ENCODE results near the gene ARID3B.

The ARID3B gene

DNA sequence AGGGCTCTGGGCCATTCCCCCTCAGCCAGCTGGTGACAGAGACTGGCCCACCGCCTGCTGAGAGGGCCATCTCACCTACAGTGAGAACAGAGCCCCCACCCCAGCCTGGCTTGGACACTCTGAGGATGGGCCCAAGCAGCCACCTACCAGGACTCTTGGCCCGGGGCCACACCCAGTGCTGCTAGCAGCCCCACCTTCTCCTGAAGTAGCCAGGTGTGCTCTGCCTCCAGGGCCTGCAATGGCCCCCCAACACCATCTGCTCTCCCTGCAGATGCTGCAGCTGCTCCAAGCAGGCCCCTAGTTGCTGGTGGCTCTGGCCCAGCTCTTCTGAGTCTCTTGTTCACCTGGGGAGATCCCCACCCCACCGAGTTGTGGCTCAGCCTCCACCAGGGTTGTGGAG, 67.8 kb downstream of the ARID3B start:
- DNase-seq = peak; percentile 15

DNA sequence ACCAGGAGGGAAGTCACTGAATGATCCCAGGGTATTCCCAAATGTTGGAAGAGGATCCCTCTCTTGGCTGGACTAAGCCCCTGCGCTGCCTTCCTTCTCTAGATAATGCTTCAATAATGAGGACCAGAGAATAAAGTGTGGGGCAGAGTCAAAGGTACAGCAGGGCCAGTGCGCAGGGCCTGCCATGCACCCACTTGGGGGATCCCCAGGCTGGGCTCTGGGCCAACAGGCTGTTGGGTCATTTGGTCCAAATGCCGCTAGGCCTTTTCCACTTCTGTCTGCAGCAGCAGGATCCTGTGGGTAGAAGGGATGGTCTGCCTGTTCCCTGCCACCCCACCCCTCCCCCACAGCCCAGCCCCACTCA, 68.9 kb downstream of the ARID3B start:
- no peak for DNase-seq

DNA sequence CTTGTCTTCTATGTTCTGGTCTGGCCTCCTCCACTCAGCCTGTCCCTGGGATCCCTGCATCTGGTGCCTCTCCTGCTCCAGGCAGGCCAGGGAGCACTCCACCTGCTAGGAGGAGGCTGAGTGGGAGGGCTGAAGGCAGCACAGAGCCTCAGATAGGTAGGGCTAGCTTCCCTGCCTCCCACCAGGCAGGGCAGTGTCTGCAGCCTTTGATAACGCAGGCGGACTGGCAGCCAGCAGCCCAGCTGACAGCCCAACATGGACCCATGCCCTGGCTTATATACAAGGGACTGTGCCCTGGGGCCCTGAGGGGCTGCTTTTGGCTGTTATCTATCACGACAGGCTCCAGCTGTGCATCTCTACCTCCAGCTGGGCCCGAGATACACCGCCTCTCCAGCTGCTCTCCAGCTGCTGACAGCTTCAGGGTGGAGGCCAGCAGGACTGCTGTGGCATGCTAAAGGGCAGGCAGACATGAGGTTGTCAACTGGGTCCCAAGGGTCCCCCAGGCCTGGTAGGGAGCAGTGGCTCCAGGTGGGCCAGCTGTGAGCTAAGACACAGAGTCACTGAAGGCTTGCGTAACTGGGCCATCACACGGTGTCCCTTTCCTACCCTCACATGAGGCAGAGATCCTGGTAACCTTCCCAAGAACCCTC, 69.4 kb downstream of the ARID3B start:
- no peak for DNase-seq

DNA sequence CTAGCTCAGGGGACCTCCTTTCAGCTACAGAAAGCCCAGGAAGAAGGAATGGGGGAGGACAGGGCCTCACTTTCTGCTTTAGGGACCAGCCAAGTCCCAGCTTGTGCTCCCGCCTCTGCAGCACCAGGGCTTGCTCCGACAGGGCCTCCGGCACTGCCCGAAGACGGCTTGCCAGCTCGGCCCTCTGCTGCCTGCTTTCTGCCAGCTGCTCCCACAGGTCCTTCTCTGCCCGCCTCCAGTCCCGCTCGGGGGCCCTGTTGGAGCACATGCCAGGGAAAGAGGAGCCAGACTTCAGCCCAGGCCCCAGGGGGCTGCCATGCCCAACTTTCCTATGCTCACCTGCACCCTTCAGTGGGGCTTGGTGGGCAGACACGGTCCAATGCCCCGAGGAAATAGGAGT, 70.3 kb downstream of the ARID3B start:
- no peak for DNase-seq

DNA sequence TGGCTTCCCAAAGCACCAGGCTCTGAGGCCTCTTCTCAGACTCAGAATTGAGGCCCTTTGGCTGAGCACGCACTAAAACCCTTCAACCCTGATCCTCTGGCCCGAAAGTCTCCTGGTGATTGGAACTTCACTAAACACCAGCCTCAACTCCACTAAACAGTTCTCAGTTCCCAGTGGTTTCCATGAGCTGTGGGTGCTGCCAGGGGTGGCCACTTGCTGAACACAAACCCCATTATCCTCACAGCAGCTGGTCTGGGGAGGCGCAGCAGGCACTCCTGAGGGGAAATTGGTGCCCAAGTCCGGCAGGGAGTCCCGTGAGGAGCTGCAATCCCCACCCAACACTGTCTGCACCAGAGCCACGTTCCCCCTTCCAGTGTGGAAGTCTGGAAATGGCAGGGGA, 70.8 kb downstream of the ARID3B start:
- DNase-seq = no peak

DNA sequence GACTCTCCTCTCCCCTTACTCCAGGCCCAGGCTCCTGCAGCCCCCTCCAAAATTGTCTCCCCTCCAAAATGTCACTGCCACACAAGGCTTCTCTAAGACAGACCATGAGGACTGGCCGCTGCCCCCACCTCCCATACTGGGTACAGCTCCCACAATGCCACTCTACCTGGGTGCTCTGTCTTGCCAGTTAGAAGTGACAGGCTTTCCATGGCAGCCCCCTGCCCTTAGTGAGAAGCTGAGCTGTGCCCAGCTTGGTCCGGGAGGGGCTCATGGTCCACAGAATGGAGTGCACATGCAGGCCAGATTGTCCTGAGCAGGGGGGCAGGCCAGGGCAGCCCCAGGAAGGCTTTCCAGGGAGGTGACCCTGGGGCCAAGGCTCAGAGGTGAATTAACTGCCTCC, 71.7 kb downstream of the ARID3B start:
- DNase-seq = no peak

DNA sequence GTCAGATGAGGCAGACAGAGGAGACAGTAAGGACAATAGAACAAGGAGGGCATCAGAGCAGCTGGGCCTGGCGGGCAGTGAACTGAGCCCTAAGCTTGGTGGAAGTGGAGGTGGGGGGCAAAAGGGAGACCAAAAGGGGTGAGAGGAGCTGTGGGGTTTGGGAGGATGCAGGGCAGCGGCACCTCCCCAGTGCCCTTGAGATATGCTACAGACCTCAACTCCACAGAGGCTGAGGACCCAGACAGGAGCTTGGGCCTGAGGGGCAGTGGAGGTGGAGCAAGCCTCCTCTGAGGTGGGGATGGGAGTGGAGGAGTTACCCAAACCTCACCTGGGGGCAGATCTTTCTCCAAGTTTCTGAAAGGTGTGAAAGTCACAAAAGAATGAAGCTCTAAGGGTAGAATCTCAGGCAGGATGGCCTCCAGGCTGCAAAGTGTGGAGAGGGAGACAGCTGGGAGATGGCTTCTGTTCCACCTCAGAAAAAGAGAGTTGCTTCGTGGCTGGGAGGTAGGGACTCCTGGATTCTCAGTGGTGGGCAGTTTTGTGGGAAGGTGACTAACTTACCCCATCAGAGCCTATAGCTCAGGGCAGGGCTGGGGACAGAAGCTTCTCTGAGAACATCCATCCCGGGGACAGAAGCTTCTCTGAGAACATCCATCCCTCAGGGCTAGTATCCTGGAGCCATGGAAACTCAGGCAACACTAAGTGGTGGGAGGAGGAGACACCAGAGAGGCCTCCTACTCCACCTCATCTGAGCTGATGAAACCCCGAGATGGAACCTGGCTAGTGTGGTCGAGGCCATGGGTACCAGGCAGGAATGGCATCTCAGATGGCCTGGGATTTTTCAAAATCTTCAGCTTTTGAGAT, 72.3 kb downstream of the ARID3B start:
- DNase-seq = no peak

DNA sequence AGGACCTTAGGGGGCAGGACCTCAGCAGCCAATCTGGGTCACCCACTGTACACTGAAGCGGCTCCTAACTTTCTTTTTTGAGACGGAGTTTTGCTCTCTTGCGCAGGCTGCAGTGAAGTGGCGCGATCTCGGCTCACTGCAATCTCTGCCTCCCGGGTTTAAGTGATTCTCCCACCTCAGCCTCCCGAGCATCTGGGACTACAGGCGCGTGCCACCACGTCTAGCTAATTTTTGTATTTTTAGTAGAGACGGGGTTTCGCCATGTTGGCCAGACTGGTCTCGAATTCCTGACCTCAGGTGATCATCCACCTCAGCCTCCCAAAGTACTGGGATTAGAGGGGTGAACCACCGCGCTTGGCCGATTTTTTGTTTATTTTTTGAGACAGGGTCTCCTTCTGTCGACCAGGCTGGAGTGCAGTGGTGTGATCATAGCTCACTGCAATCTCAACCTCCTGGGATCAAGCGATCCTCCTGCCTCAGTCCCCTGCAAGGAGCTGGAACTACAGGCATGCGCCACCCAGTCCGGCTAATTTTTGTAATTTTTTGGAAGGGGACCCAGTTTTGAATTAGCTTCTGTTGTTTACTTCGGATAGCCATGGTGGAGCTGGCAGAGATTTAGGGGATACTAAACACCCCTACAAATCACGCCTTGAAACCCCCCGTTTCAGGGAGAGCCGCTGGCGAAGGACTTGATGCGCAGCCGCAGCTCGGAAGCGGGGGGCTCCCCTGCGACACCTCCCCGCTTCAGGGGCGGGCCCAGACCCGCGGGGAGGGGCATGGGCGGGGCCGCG, 73.1 kb downstream of the ARID3B start:
- no peak for DNase-seq

DNA sequence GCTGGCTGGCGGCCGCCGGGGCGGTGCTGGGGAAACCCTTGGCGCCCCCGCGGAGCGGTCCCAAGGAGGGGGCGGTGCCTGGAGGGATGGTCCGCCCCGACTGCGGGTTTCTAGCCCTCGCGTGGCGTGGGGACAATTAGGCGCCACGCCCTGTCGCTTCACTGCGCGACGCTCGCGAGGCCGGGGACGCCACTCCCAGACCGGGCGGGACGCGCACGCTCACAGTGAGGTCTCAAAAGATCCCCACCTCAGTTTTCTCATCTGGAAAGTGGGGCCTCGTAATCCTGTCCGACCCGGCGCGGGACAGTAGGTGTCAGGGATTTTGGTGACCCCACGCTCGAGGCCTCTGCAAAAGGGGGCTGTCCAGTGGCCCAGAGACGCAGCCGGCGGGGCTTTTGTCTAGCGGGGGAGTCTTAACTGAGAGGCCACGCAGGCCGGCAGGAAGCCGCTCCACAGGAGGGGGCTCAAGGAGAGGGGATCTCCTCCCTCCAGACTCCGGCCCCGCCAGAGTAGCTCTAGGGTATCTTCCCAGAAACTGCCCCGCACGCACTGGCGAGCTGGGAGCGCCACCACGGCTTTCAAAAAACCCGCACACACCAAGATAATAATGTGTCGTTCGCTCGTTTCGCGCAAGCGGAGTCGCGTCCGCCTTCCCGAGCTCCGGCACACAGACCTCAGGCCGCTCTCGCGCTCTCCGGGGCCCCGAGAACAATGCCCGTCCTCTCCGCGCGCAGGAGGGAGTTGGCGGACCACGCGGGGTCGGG, 73.9 kb downstream of the ARID3B start:
- peak; percentile 64 for DNase-seq

DNA sequence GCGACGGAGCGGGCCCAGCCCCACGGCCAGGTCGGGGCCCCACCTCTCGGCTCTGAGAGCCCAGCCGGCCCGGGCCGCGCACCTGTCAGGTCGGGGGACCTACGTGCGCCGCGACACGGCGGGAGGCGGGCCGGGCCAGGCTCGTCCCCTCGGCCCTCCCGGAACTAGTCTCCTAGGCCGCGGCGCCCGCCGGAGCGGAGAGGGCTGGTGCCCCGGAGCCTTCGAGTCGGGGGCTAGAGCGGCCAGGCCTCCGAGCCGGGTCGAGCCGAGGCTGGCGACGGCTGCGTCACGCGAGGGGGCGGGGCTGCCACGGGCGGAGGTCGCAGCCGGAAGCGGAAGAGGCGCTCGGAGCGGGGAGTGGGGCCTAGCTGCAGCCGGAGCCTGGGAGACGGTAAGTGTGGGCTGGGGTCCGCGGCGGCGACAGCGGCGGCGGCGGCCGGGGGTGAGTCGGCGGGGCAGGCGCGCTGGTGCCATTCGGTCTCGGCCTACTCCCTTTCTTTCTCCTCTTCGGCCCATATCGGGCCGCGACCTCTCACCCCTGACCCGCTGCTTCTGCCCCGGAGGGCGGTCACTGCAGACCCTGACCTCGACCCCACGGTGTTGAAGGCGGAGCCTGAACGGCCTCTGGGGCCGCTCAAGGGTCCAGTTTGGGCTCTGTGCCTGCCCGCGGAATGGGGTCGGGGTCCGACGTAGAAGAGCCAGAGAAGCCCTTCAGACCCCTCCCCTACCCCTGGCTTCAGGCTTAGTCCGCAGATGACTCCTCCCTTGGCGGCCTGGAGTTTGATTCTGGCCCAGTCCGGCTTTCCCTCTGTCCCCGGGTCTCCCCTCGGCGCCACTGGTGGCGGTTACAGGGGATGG, 74.7 kb downstream of the ARID3B start, which contains the start of gene CLK3:
Gene CLK3, plus strand, starts transcription at position 329 of the 858 bp plus-strand sequence. CDS start 3,361 bp downstream, outside the sequence.
- peak; percentile 90 for DNase-seq

DNA sequence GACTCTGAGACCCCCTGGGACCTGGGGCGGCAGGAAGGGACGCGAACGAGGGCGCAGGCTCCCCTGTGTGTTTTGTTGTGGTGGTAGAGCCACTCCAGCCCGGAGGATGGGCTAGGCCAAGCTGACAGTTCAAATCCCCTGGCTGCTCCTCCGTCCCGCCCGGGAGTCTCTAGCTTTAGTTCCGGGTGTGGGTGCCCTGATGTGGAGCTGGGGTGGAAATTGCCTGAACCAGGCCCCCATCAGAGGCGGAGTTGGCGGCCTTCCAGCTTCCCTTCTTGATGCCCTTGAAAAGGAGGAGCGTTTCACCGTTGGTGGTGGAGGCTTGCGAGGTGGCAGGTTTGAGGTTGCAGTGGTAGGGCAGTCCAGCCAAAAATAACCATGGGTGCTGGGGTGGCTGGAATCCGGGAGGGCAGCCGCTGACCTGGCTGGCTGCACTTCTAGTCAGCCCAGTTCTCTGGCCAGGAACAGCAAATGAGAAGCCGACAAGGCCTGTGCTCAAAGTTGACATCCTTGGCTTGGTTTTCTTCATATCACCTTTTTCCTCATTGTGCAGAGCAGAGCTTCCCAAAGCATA, 75.4 kb downstream of the ARID3B start:
- peak; percentile 10 for DNase-seq

DNA sequence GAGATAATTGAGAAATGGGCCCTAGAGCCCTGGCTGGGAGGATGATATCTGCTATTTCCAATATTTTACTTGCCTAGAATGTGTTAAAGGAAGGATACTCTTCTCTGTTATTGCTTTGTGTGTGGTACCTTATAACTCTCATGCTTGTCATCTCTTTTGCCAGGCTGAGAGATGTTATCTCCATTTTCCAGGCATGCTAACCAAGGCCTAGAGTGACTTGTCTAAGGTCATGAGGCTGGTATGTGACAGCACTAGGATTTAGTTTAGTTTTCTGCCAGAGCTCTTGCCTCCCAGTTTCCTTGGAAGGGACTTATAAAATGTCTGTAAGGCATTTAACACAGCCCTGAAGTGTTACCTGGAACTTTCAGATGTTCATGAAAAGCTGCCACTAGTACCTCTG, 76.0 kb downstream of the ARID3B start:
- no peak for DNase-seq

DNA sequence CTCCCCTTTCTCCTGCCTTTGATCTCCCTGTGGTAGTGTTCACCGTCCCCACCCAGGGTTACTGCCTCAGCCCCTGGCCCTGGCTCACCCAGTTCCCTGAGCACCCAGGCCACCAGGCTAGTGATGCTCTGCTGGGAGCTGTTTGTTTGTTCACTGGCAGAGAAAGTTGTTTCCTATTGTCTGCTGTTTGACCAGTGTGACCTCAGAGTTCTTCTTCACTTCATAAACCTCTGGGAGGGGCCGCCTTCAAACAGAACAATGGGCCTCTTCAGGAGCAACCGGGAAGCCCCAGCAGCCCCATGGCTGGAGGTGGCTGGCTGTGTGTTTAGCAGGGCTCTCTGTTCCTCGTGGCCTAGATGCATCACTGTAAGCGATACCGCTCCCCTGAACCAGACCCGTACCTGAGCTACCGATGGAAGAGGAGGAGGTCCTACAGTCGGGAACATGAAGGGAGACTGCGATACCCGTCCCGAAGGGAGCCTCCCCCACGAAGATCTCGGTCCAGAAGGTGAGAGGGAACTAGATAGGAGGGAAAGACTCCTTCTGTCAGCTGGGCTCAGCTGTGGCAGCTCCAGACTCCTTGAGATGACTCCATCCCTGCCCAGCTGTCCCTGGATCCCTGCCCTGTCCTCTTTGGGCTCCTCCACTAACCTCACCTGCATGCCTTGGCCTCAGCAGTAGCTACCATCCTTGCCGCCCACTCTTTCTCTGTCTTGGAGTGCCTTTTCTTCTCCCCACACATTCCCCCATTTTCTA, 78.0 kb downstream of the ARID3B start:
- DNase-seq = no peak

DNA sequence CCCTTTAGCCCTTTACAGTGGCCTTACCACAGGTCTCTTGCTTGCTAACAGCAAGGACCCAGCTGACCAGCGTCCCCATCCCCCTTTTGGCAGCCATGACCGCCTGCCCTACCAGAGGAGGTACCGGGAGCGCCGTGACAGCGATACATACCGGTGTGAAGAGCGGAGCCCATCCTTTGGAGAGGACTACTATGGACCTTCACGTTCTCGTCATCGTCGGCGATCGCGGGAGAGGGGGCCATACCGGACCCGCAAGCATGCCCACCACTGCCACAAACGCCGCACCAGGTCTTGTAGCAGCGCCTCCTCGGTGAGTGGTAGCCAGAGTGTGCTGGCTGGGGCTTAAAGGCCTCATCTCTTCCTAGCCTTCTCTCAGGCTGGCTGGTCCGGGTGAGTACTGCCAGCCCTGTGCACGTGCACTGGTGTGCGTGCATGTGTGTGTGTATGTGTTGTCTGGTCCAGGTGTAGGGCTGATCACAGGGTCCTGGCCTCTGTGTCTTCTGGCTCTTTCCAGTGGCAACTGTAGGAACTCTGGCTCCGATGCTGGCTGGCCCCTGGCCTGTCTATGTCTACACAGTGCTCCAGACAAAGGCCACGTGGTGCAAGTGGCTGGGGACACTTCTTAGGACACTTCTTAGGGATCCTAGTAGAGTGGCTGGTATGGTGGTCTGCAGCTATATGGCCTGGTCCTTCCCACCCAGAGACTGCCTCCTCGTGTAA, 79.1 kb downstream of the ARID3B start:
- no peak for DNase-seq

DNA sequence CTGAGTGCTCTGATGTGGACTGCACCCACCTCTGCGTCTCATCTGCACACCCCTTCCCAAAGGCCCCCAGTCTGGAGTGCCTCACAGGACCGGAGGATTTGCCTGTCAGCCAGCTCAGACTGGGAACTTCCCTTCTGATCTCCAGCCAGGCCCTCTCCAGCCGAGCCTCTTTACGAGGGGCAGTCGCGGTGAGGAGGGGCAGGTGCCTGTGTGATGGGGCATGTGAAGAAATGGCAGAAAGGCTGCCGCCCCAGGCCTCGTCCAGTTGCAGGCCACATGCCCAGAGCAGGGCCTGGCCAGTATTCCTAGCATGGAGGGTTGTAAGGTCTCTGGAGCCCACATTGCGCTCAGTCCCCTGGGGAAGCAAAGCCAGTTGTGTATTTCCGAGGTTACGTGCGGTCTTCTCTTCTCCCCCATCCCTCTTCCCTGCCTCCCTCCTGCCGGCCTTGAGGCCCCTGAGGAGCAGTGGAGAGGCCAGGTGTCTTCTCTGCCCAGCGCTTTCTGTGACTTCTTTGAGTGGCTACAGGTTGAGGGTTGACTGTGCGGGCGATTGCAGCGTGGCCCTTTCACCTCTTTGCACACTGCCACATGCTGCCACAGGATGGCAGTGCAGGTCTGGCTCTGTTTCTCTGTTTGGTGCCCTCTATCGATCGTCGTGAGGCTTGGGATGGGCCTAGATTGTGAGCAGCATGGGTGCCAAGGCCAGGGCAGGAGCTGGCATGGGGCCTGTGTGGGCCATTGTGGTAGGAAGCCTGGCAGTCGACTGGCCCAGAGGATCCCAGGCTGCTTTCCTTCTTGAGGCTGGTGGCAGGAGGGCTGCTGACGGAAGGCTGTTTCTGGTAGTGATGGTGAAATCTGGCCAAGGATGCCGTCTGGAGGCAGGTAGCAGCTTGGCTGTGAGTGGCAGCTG, 79.9 kb downstream of the ARID3B start:
- peak; percentile 3 for DNase-seq

DNA sequence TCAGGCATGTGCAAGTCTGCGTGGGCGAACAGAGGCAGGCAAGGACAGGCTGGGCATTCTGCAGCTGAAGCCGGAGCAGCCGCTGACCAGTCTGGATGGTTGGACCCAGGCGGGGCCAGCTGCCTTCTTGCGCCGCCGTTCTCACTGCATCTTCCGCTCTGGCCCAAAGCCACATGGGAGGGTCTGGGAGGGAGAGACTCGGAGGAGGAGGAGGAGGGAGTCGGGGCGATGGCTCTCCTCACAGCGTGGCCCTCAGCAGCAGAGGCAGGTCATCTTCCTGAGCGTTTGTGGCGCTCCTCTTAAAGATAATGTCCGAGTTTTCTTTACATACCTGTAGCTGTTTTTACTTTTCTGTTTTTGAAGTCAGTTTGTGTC, 80.5 kb downstream of the ARID3B start:
- no peak for DNase-seq

DNA sequence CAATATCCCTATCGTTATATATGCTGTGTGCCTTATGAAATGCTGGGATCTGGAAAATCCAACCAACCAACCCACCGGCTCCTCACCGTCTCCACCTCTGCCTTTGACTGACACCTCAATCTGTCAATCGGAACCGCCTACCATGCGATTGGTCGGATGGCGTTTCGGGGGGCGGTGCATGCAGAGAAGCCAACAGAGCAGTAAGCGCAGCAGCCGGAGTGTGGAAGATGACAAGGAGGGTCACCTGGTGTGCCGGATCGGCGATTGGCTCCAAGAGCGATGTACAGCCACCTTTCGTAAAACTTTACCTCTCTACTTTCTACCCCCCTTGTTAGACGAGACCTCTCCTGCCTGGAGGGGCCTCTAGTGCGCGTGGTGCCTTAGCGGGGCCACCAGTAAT, 80.9 kb downstream of the ARID3B start:
- DNase-seq = no peak

DNA sequence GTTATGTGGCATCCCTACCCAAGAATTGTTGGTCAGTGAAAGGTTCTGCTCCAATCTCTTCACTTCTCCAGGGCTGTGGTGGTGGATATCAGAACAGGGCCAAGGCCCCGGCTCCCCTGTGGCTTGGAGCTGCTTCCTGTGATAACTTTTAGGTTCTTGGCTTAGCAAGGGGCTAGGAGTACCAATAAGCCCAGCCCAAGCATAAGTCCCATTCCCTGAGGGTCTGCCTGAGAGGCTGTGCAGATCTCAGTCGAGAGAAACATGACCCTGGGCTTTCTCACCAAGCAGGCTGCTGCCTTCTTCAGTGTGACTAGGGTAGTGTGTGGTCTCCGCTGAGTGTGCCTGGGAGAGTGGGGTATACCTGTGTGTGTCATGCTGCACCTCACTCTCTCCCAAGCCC, 81.7 kb downstream of the ARID3B start:
- no peak for DNase-seq

DNA sequence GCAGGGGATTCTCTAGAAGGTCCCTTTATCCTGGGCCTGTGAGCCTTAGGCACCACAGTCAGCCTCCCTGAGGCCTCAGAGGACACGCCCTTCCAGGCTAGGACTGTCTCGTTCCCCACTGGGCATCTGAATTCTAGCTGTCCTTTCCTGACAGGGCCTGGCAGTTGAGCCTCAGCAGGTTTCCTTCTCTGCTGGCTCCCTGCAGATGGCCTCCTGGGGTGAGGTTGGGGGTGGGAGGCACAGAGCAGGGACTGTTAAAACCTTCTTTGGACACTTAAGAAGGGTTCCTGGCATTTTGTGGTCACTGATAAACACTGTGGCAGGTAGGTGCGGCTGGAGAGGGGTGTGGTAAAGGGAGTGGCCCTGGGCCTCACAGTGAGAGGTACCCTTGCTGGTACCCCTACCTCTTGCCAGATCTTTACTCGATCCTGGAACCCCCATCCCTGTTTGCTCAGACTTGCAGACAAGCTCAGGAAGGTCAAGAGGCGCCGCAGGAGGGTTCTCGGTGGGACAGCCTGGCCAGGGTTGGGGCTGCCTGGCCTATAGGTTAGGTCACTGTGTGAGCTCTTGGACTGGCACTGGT, 83.1 kb downstream of the ARID3B start:
- no peak for DNase-seq

All from NCI-H146 (cell line).